ENCODE measurements around the gene IQSEC1. TPM values are rescaled to one million over a fixed set of nuclear protein-coding genes. Genes with fewer than 3 reads are reported as not detected.

The IQSEC1 gene
- total and polyA plus RNA-seq, 2 experiments from 2014 or later = 8.0 to 51.9 TPM

DNA sequence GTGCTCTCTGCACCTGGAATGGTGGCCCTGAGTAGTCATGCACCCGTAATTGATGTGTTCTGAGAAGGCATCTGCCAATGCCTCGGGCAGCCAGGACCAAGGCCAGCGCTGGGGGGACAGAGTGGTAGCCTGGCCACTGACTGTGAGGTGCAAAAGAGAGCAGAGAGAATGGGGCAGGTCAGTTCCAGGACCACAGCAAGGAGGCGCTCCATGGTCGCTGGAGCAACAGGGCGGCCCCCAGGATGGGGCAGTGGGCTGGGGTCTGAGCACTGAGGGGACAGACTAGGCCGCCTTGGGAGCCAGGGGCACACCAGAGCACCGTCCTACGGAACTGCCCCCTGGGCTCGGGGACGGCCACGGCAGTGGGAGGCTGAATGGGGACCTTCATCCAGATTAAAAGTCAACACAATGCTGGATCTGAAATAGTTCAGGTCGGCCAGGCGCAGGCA lies 48.3 kb upstream of the IQSEC1 start:
- Histone ChIP-seq H3K27me3 (ENCODE audit: insufficient read depth) (no peaks in the 10 kb centered on the region), H3K27ac (ENCODE audit: low read depth) (no peak overlapping the region), H3K4me3 (no peak overlapping the region), H3K79me2 (replicated peaks; ENCODE audit: insufficient read depth) (no peaks in the 10 kb centered on the region), H2AFZ (no peak overlapping the region), H3K9me2 (ENCODE audit: insufficient read depth) (no peaks in the 10 kb centered on the region), H3K4me2 (no peak overlapping the region), H4K20me1 (replicated peaks; ENCODE audit: insufficient read depth) (no peaks in the 10 kb centered on the region), H3K4me1 (ENCODE audit: insufficient read depth) (no peaks in the 10 kb centered on the region), H3F3A (replicated peaks; ENCODE audit: low read depth) (no peaks in the 10 kb centered on the region), H3K36me3 (ENCODE audit: insufficient read depth) (no peaks in the 10 kb centered on the region)
- no peak overlapping the region for H3K27ac Mint-ChIP-seq
- no peak overlapping the region for H3K4me3 Mint-ChIP-seq
- H3K4me1 Mint-ChIP-seq = peaks cover 5% of the 10 kb centered on the region; the same call in 2 of the 3 replicates
- peak; percentile 64 for ATAC-seq
- no peaks in the 10 kb centered on the region for H3K9me3 Mint-ChIP-seq
- no peaks in the 10 kb centered on the region for H3K36me3 Mint-ChIP-seq (ENCODE audit: low read depth)
- H3K27me3 Mint-ChIP-seq (ENCODE audit: insufficient read depth, low read depth, poor library complexity) = peaks cover 11% of the 10 kb centered on the region
- peak; percentile 37 for DNase-seq (ENCODE audit: low spot score)
- TF ChIP-seq JUNB (IDR thresholded peaks at IDR 0.05; ENCODE audit: unreplicated experiment) (no peak), STAT1 (IDR thresholded peaks at IDR 0.05; ENCODE audit: unreplicated experiment) (no peak), EZH2phosphoT487 (IDR thresholded peaks at IDR 0.05; ENCODE audit: unreplicated experiment) (no peak), ZNF114 (CRISPR knock-in tag; IDR thresholded peaks at IDR 0.05) (no peak), CREB1 (CRISPR knock-in tag; IDR thresholded peaks at IDR 0.05; ENCODE audit: low read depth) (no peak), NANOG (IDR thresholded peaks at IDR 0.05; ENCODE audit: borderline replicate concordance) (no peak), ZNF331 (CRISPR knock-in tag; IDR thresholded peaks at IDR 0.05; ENCODE audit: low read depth) (no peak), EZH2 (IDR thresholded peaks at IDR 0.05; ENCODE audit: low read depth, unreplicated experiment) (no peak), POLR2AphosphoS5 (IDR thresholded peaks at IDR 0.05; ENCODE audit: low read depth) (no peak)
- TF ChIP-seq, protein P1, sequence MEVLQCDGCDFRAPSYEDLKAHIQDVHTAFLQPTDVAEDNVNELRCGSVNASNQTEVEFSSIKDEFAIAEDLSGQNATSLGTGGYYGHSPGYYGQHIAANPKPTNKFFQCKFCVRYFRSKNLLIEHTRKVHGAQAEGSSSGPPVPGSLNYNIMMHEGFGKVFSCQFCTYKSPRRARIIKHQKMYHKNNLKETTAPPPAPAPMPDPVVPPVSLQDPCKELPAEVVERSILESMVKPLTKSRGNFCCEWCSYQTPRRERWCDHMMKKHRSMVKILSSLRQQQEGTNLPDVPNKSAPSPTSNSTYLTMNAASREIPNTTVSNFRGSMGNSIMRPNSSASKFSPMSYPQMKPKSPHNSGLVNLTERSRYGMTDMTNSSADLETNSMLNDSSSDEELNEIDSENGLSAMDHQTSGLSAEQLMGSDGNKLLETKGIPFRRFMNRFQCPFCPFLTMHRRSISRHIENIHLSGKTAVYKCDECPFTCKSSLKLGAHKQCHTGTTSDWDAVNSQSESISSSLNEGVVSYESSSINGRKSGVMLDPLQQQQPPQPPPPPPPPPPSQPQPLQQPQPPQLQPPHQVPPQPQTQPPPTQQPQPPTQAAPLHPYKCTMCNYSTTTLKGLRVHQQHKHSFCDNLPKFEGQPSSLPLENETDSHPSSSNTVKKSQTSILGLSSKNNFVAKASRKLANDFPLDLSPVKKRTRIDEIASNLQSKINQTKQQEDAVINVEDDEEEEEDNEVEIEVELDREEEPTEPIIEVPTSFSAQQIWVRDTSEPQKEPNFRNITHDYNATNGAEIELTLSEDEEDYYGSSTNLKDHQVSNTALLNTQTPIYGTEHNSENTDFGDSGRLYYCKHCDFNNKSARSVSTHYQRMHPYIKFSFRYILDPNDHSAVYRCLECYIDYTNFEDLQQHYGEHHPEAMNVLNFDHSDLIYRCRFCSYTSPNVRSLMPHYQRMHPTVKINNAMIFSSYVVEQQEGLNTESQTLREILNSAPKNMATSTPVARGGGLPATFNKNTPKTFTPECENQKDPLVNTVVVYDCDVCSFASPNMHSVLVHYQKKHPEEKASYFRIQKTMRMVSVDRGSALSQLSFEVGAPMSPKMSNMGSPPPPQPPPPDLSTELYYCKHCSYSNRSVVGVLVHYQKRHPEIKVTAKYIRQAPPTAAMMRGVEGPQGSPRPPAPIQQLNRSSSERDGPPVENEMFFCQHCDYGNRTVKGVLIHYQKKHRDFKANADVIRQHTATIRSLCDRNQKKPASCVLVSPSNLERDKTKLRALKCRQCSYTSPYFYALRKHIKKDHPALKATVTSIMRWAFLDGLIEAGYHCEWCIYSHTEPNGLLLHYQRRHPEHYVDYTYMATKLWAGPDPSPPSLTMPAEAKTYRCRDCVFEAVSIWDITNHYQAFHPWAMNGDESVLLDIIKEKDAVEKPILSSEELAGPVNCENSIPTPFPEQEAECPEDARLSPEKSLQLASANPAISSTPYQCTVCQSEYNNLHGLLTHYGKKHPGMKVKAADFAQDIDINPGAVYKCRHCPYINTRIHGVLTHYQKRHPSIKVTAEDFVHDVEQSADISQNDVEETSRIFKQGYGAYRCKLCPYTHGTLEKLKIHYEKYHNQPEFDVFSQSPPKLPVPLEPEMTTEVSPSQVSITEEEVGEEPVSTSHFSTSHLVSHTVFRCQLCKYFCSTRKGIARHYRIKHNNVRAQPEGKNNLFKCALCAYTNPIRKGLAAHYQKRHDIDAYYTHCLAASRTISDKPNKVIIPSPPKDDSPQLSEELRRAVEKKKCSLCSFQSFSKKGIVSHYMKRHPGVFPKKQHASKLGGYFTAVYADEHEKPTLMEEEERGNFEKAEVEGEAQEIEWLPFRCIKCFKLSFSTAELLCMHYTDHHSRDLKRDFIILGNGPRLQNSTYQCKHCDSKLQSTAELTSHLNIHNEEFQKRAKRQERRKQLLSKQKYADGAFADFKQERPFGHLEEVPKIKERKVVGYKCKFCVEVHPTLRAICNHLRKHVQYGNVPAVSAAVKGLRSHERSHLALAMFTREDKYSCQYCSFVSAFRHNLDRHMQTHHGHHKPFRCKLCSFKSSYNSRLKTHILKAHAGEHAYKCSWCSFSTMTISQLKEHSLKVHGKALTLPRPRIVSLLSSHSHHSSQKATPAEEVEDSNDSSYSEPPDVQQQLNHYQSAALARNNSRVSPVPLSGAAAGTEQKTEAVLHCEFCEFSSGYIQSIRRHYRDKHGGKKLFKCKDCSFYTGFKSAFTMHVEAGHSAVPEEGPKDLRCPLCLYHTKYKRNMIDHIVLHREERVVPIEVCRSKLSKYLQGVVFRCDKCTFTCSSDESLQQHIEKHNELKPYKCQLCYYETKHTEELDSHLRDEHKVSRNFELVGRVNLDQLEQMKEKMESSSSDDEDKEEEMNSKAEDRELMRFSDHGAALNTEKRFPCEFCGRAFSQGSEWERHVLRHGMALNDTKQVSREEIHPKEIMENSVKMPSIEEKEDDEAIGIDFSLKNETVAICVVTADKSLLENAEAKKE (CRISPR knock-in tag; IDR thresholded peaks at IDR 0.05) = no peak
- TF ChIP-seq, protein P2, sequence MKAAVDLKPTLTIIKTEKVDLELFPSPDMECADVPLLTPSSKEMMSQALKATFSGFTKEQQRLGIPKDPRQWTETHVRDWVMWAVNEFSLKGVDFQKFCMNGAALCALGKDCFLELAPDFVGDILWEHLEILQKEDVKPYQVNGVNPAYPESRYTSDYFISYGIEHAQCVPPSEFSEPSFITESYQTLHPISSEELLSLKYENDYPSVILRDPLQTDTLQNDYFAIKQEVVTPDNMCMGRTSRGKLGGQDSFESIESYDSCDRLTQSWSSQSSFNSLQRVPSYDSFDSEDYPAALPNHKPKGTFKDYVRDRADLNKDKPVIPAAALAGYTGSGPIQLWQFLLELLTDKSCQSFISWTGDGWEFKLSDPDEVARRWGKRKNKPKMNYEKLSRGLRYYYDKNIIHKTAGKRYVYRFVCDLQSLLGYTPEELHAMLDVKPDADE (IDR thresholded peaks at IDR 0.05) = no peak
- TF ChIP-seq, protein P3, sequence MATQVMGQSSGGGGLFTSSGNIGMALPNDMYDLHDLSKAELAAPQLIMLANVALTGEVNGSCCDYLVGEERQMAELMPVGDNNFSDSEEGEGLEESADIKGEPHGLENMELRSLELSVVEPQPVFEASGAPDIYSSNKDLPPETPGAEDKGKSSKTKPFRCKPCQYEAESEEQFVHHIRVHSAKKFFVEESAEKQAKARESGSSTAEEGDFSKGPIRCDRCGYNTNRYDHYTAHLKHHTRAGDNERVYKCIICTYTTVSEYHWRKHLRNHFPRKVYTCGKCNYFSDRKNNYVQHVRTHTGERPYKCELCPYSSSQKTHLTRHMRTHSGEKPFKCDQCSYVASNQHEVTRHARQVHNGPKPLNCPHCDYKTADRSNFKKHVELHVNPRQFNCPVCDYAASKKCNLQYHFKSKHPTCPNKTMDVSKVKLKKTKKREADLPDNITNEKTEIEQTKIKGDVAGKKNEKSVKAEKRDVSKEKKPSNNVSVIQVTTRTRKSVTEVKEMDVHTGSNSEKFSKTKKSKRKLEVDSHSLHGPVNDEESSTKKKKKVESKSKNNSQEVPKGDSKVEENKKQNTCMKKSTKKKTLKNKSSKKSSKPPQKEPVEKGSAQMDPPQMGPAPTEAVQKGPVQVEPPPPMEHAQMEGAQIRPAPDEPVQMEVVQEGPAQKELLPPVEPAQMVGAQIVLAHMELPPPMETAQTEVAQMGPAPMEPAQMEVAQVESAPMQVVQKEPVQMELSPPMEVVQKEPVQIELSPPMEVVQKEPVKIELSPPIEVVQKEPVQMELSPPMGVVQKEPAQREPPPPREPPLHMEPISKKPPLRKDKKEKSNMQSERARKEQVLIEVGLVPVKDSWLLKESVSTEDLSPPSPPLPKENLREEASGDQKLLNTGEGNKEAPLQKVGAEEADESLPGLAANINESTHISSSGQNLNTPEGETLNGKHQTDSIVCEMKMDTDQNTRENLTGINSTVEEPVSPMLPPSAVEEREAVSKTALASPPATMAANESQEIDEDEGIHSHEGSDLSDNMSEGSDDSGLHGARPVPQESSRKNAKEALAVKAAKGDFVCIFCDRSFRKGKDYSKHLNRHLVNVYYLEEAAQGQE (IDR thresholded peaks at IDR 0.05; ENCODE audit: unreplicated experiment) = peak; percentile 67
- TF ChIP-seq, protein P4, sequence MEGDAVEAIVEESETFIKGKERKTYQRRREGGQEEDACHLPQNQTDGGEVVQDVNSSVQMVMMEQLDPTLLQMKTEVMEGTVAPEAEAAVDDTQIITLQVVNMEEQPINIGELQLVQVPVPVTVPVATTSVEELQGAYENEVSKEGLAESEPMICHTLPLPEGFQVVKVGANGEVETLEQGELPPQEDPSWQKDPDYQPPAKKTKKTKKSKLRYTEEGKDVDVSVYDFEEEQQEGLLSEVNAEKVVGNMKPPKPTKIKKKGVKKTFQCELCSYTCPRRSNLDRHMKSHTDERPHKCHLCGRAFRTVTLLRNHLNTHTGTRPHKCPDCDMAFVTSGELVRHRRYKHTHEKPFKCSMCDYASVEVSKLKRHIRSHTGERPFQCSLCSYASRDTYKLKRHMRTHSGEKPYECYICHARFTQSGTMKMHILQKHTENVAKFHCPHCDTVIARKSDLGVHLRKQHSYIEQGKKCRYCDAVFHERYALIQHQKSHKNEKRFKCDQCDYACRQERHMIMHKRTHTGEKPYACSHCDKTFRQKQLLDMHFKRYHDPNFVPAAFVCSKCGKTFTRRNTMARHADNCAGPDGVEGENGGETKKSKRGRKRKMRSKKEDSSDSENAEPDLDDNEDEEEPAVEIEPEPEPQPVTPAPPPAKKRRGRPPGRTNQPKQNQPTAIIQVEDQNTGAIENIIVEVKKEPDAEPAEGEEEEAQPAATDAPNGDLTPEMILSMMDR (conservative IDR thresholded peaks at IDR 0.05; ENCODE audit: low read depth in 2 of 2) = peak; percentile 22 to 43; a peak in 3 of 4 replicates
